Measurements from ENCODE around the gene CIAO2A. TPM values are rescaled to one million over a fixed set of nuclear protein-coding genes. Genes with fewer than 3 reads are reported as not detected.

The CIAO2A gene
- total RNA-seq, 4 donors from 2014 or later, result 26.6 to 65.2 (median 55.1) TPM

GRCh38 chr15:64117759-64118487 lies 24.3 kb upstream of the CIAO2A start:
- in situ Hi-C loops (cut with MboI; ENCODE audit: low sequenced_read_pairs in 4 of 4) (no loop called here), intact Hi-C loops (cut with DNase I; ENCODE audit: low total_unique reads) (no loop called here)
- no peak overlapping the region for H3K27ac ChIP-seq
- no peak for TF ChIP-seq CTCF (IDR thresholded peaks at IDR 0.05 in 4 of 5, conservative IDR thresholded peaks at IDR 0.05 in 1 of 5)
- no peak for TF ChIP-seq POLR2A (IDR thresholded peaks at IDR 0.05)
- no peak overlapping the region for H3K4me3 ChIP-seq
- H3K4me1 ChIP-seq, result peaks cover 2 to 4% of the 10 kb centered on the region in 2 donors
- H3K36me3 ChIP-seq, result peaks cover 0 to 97% of the 10 kb centered on the region in 2 donors
- no peaks in the 10 kb centered on the region for H3K27me3 ChIP-seq
- no peaks in the 10 kb centered on the region for H3K9me3 ChIP-seq
- DNase-seq (no peak), ATAC-seq (no peak)

GRCh38 chr15:64112904-64113303 lies 19.3 kb upstream of the CIAO2A start:
- in situ Hi-C loops (cut with MboI; ENCODE audit: low sequenced_read_pairs in 4 of 4), result no loop called here
- intact Hi-C loops (cut with DNase I; ENCODE audit: low total_unique reads), result no loop called here
- Histone ChIP-seq H3K4me3 (no peak overlapping the region), H3K9me3 (no peaks in the 10 kb centered on the region), H3K36me3 (peaks cover 0 to 54% of the 10 kb centered on the region in 2 donors), H3K4me1 (peaks cover 49 to 51% of the 10 kb centered on the region in 2 donors), H3K27me3 (no peaks in the 10 kb centered on the region), H3K27ac (peak overlapping the region in 1 of 4 donors; percentile 51)
- TF ChIP-seq POLR2A (IDR thresholded peaks at IDR 0.05), result no peak
- no peak for TF ChIP-seq CTCF (IDR thresholded peaks at IDR 0.05 in 4 of 5, conservative IDR thresholded peaks at IDR 0.05 in 1 of 5)
- no peak for ATAC-seq
- DNase-seq, result no peak

DNA sequence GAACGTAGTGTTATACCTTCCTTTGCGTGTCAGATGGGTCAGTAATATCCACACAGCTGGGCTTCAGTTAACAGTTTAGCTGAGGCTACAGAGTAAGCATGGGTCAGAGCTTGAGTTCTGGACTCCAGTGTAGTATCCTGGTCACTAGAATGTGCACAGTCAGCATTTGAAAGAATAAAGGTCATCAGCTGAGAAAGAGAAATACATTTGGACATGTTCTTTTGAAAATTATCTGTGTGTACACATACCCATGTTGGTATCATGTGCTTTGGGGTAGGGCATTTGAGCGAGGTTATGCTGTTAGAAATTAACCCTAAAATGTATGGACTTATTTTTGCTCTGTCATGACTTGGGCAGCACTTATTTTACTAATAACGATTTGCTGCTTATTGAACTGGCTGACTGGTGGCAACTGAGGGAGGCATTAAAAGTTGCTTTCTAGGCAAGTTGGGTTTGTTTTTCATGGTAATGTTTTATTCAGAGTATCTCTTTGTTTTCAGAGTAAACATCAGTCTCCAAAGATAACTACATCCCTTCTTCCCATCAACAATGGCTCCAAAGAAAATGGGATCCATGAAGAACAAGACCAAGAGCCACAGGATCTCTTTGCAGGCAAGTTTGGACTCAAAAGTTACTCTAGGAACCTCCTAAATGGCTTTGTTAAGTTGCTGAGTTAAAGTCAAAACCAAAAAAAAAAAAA lies 18.6 kb upstream of the CIAO2A start:
- peaks cover 49 to 58% of the 10 kb centered on the region in 2 donors for H3K4me1 ChIP-seq
- ATAC-seq (peak in 1 of 2 donors; percentile 54), DNase-seq (no peak)
- no peaks in the 10 kb centered on the region for H3K9me3 ChIP-seq
- H3K27me3 ChIP-seq, result no peaks in the 10 kb centered on the region
- intact Hi-C loops (cut with DNase I; ENCODE audit: low total_unique reads), result no loop called here
- TF ChIP-seq POLR2A (IDR thresholded peaks at IDR 0.05) (no peak), CTCF (IDR thresholded peaks at IDR 0.05 in 4 of 5, conservative IDR thresholded peaks at IDR 0.05 in 1 of 5) (no peak)
- peak overlapping the region; percentile 11 to 70 (median 45) for H3K27ac ChIP-seq
- in situ Hi-C loops (cut with MboI; ENCODE audit: low sequenced_read_pairs in 4 of 4), result no loop called here
- peaks cover 0 to 48% of the 10 kb centered on the region in 2 donors for H3K36me3 ChIP-seq
- H3K4me3 ChIP-seq, result no peak overlapping the region

DNA sequence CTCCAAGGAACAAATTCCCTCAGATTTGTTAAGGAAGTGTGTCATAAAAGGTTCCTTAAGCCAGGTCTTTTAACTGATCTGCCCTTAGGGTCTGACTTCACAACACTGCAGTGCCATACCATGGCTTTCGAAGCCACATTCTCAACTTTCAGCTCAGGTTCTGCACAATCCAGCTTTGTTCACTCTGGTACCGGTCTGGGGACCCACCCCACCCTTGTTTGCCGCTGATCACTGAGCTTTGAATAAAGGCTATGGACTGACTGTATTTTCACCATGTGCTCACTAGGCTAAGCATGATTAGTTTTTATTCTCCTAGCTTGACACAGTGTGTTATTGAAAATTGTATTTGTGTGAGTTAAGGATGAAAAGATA lies 18.0 kb upstream of the CIAO2A start:
- intact Hi-C loops (cut with DNase I; ENCODE audit: low total_unique reads), result no loop called here
- peak overlapping the region; percentile 11 to 70 (median 45) for H3K27ac ChIP-seq

More for the DNA sequence above, 18.0 kb upstream of the CIAO2A start:
- H3K36me3 ChIP-seq, result peaks cover 0 to 43% of the 10 kb centered on the region in 2 donors
- H3K4me3 ChIP-seq, result no peak overlapping the region
- no peaks in the 10 kb centered on the region for H3K9me3 ChIP-seq
- ATAC-seq, result no peak
- H3K4me1 ChIP-seq, result peaks cover 51 to 63% of the 10 kb centered on the region in 2 donors
- no peak for DNase-seq
- in situ Hi-C loops (cut with MboI; ENCODE audit: low sequenced_read_pairs in 4 of 4), result no loop called here
- no peaks in the 10 kb centered on the region for H3K27me3 ChIP-seq
- no peak for TF ChIP-seq CTCF (IDR thresholded peaks at IDR 0.05 in 4 of 5, conservative IDR thresholded peaks at IDR 0.05 in 1 of 5)
- no peak for TF ChIP-seq POLR2A (IDR thresholded peaks at IDR 0.05)
